ENCODE results near the gene UNC80.

The UNC80 gene

GRCh38 chr2:210002158-210003157 is 230.8 kb downstream of the UNC80 start, which contains the start of gene RPE:
TSS of gene RPE (plus strand) at chr2:210002638. CDS start at chr2:210002662, 24 bp downstream.
- H3K4me2 ChIP-seq (ENCODE audit: insufficient read depth, low read length): peak within 1 kb of the TSS; percentile 71
- H3K36me3 ChIP-seq (ENCODE audit: insufficient read depth, low read length): peaks cover 28% of the 10 kb centered on the region
- ATAC-seq (ENCODE audit: insufficient read depth, low read depth): peak; percentile 97
- H3K27me3 ChIP-seq (ENCODE audit: insufficient read depth, low read length, poor library complexity): no peaks in the 10 kb centered on the region
- peak within 1 kb of the TSS; percentile 85 for H2AFZ ChIP-seq (ENCODE audit: low read depth, low read length)
- H3K9me3 ChIP-seq (ENCODE audit: insufficient read depth, low read length, severe bottlenecking): no peaks in the 10 kb centered on the region
- H3K27ac ChIP-seq (ENCODE audit: low read length): peak within 1 kb of the TSS; percentile 79
- H3K4me1 ChIP-seq (ENCODE audit: insufficient read depth, low read length): peaks cover 36% of the 10 kb centered on the region
- H3K4me3 ChIP-seq (ENCODE audit: low read depth in 1 of 2, low read length in 2 of 2): peak within 1 kb of the TSS; percentile 40 to 66
- peaks cover 37% of the 10 kb centered on the region for H4K20me1 ChIP-seq (ENCODE audit: insufficient read depth, low read length)
- DNase-seq: peak; percentile 97
- TF ChIP-seq CTCF (IDR thresholded peaks at IDR 0.05; ENCODE audit: borderline replicate concordance, extremely low read depth, low read length, poor library complexity, severe bottlenecking): no peak
- no peak for TF ChIP-seq EZH2 (IDR thresholded peaks at IDR 0.05; ENCODE audit: borderline replicate concordance, low read depth, low read length, severe bottlenecking)
- H3K79me2 ChIP-seq (ENCODE audit: insufficient read depth, low read length): peaks cover 50% of the 10 kb centered on the region
- peak within 1 kb of the TSS; percentile 68 for H3K9ac ChIP-seq (ENCODE audit: low read depth, low read length)

- no peaks in the 10 kb centered on the region for H3K27me3 ChIP-seq (ENCODE audit: insufficient read depth, low read length, poor library complexity)
- H3K9ac ChIP-seq (ENCODE audit: low read depth, low read length): peak overlapping the region; percentile 68
- peaks cover 45% of the 10 kb centered on the region for H4K20me1 ChIP-seq (ENCODE audit: insufficient read depth, low read length)
- peaks cover 37% of the 10 kb centered on the region for H3K36me3 ChIP-seq (ENCODE audit: insufficient read depth, low read length)
- no peak for ATAC-seq (ENCODE audit: insufficient read depth, low read depth)
- peak overlapping the region; percentile 71 for H3K4me2 ChIP-seq (ENCODE audit: insufficient read depth, low read length)
- no peak overlapping the region for H2AFZ ChIP-seq (ENCODE audit: low read depth, low read length)
- no peaks in the 10 kb centered on the region for H3K9me3 ChIP-seq (ENCODE audit: insufficient read depth, low read length, severe bottlenecking)
- TF ChIP-seq EZH2 (IDR thresholded peaks at IDR 0.05; ENCODE audit: borderline replicate concordance, low read depth, low read length, severe bottlenecking) (no peak), CTCF (IDR thresholded peaks at IDR 0.05; ENCODE audit: borderline replicate concordance, extremely low read depth, low read length, poor library complexity, severe bottlenecking) (no peak)
- peaks cover 36% of the 10 kb centered on the region for H3K4me1 ChIP-seq (ENCODE audit: insufficient read depth, low read length)
- H3K79me2 ChIP-seq (ENCODE audit: insufficient read depth, low read length): peaks cover 59% of the 10 kb centered on the region
- no peak for DNase-seq
- H3K4me3 ChIP-seq (ENCODE audit: low read depth in 1 of 2, low read length in 2 of 2): peak overlapping the region; percentile 40 to 66
- peak overlapping the region; percentile 79 for H3K27ac ChIP-seq (ENCODE audit: low read length)
These were observed 231.7 kb downstream of the UNC80 start for GRCh38 chr2:210003359-210003758.

GRCh38 chr2:210004881-210005280 is 233.2 kb downstream of the UNC80 start:
- Histone ChIP-seq H3K4me1 (ENCODE audit: insufficient read depth, low read length) (peaks cover 36% of the 10 kb centered on the region), H3K79me2 (ENCODE audit: insufficient read depth, low read length) (peaks cover 75% of the 10 kb centered on the region), H3K27ac (ENCODE audit: low read length) (no peak overlapping the region), H3K36me3 (ENCODE audit: insufficient read depth, low read length) (peaks cover 52% of the 10 kb centered on the region), H4K20me1 (ENCODE audit: insufficient read depth, low read length) (peaks cover 58% of the 10 kb centered on the region), H3K4me2 (ENCODE audit: insufficient read depth, low read length) (peak overlapping the region; percentile 71; the same call in 1 of the 2 replicates), H3K27me3 (ENCODE audit: insufficient read depth, low read length, poor library complexity) (no peaks in the 10 kb centered on the region), H3K9ac (ENCODE audit: low read depth, low read length) (no peak overlapping the region), H3K9me3 (ENCODE audit: insufficient read depth, low read length, severe bottlenecking) (no peaks in the 10 kb centered on the region), H2AFZ (ENCODE audit: low read depth, low read length) (no peak overlapping the region), H3K4me3 (ENCODE audit: low read depth in 1 of 2, low read length in 2 of 2) (peak overlapping the region in 1 of 2 experiments; percentile 11; a peak in 1 of 4 replicates)
- DNase-seq (no peak), ATAC-seq (ENCODE audit: insufficient read depth, low read depth) (no peak)
- TF ChIP-seq CTCF (IDR thresholded peaks at IDR 0.05; ENCODE audit: borderline replicate concordance, extremely low read depth, low read length, poor library complexity, severe bottlenecking) (no peak), EZH2 (IDR thresholded peaks at IDR 0.05; ENCODE audit: borderline replicate concordance, low read depth, low read length, severe bottlenecking) (no peak)
